HUES64 (cell line): ENCODE data around the gene TNC.
"Not testable (repeated sequence)": the region's sequence is repeated elsewhere in the genome, so short reads cannot be mapped to it uniquely, and the experiment has no call there.

ENCODE experiments used
- H3K27ac ChIP-seq: 2 replicates; pipeline ENCODE4 v1.7.0; 2013; ENCODE audit warnings: low read depth, low read length, inconsistent platforms
- H3K27me3 ChIP-seq: 2 replicates; pipeline ENCODE4 v1.6.1; 2013; ENCODE audit warnings: mild to moderate bottlenecking, low read length; ENCODE audit not compliant: insufficient read depth
- H3K36me3 ChIP-seq: 2 replicates; pipeline ENCODE4 v1.6.1; 2013; ENCODE audit warnings: mild to moderate bottlenecking, low read length; ENCODE audit not compliant: insufficient read depth
- H3K4me1 ChIP-seq: 2 replicates; pipeline ENCODE4 v1.6.1; 2013; ENCODE audit warnings: mild to moderate bottlenecking, low read length, moderate library complexity; ENCODE audit not compliant: insufficient read depth
- H3K4me3 ChIP-seq: 2 replicates; pipeline ENCODE4 v1.5.1; 2013; ENCODE audit warnings: mild to moderate bottlenecking, low read length, moderate library complexity
- H3K9ac ChIP-seq: 2 replicates; pipeline ENCODE4 v1.6.1; 2013; ENCODE audit warnings: mild to moderate bottlenecking, low read depth, low read length
- H3K9me3 ChIP-seq: 2 replicates; pipeline ENCODE4 v1.6.1; 2013; ENCODE audit warnings: low read depth, low read length; ENCODE audit not compliant: insufficient read depth
- WGBS: fragments of 150-250, 120-280 bp; methylation state at CpG from one replicate; pipeline ENCODE4 v1.1.7; 2013; ENCODE audit warnings: missing lambda C conversion rate; 5-methylcytosine and 5-hydroxymethylcytosine counted together

TNC gene

DNA sequence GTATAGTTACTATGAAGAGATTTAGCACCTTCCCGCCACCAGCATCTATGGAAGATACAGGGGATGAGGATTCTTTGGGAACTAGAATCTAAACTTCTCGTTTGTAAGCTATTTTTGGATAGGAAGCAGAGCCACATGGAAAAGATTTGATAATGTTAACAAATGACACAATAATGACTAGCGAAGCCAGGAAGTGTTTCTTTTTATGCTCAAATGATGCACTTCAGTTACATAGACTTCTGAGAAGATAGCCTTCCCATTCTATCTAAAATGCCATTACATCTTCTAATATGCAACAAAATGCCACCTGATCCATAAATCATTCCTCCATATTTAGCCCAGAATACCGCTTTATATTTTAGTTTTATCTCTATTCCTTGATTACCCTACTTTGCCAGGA, 17.0 kb upstream of the TNC start:
- Histone ChIP-seq H3K4me3 (no peak overlapping the region), H3K36me3 (no peaks in the 10 kb centered on the region), H3K4me1 (peaks cover 4% of the 10 kb centered on the region; the same call in 1 of the 2 replicates), H3K27me3 (no peaks in the 10 kb centered on the region), H3K9me3 (no peaks in the 10 kb centered on the region), H3K9ac (no peak overlapping the region), H3K27ac (no peak overlapping the region)
- WGBS = 93% methylated on average over 4 of the region's 4 CpGs

DNA sequence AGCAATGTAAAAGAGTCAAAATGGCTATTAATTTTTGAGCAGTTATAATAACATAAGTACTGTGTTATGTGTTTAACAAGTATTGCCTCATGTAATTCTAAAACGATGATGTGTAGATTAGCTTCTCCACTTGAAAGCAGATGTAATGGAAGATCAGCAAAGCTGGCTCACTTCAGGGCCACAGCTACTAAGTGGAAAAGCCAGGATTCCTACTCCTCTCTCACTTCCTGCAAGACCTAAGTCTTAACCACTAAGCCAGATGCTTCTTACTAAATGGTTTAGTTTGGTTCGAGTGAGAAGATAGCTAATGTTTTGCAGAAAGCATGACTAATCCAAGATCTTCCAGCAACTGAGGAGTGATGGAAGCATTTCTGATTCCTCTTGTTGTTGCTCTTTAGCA, 15.7 kb upstream of the TNC start:
- Histone ChIP-seq H3K9ac (no peak overlapping the region), H3K4me3 (no peak overlapping the region), H3K4me1 (peaks cover 4% of the 10 kb centered on the region; the same call in 1 of the 2 replicates), H3K9me3 (no peaks in the 10 kb centered on the region), H3K27me3 (no peaks in the 10 kb centered on the region), H3K36me3 (no peaks in the 10 kb centered on the region), H3K27ac (no peak overlapping the region)
- 100% methylated on average over 2 of the region's 2 CpGs for WGBS

DNA sequence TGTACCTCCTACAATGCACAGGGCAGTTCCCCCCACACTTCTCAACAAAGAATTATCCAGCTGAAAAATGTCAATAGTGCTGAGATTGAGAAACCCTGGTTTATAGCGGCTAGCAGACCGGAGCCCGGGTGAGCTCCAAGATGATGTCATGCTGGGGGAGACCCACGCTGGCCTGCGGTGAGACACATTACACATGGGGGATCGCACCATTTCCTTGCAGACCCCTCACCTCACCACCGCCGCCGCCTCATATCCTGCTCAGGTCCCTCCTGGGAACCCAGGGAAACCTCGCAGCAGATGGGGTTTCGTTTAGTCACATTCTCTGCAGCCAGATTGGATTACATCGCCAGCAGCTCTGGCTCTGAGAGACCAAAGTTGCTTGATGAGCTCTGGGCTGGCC, 14.7 kb upstream of the TNC start:
- 93% methylated on average over 12 of the region's 12 CpGs for WGBS
- no peaks in the 10 kb centered on the region for H3K27me3 ChIP-seq
- no peak overlapping the region for H3K4me3 ChIP-seq
- peaks cover 4% of the 10 kb centered on the region; the same call in 1 of the 2 replicates for H3K4me1 ChIP-seq
- H3K36me3 ChIP-seq = no peaks in the 10 kb centered on the region
- no peak overlapping the region for H3K27ac ChIP-seq
- H3K9ac ChIP-seq = no peak overlapping the region
- no peaks in the 10 kb centered on the region for H3K9me3 ChIP-seq

DNA sequence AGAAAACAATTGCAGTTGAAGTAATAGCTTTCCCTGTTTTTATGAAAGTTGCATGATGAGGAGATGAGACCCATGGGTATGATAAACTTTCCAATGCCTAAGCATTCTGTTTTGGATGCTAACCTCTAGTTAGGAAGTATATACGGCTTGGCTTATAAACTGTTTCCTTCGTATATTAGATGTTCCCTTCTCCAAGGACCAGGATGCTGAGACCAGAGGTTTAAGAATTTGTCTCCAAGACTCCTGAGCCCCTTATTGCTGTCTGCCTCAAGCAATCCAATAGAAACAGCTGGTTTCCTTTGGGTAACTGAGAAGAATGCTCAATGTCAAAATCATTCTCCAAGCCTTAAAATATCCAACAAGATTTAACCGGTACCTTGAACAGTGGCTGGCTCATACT, 12.2 kb upstream of the TNC start:
- H3K9me3 ChIP-seq = peaks cover 5% of the 10 kb centered on the region; the same call in 1 of the 2 replicates
- H3K4me3 ChIP-seq = no peak overlapping the region
- H3K4me1 ChIP-seq = no peaks in the 10 kb centered on the region
- no peak overlapping the region for H3K9ac ChIP-seq
- H3K36me3 ChIP-seq = no peaks in the 10 kb centered on the region
- no peaks in the 10 kb centered on the region for H3K27me3 ChIP-seq
- no peak overlapping the region for H3K27ac ChIP-seq
- WGBS = 96% methylated on average over 2 of the region's 3 CpGs

DNA sequence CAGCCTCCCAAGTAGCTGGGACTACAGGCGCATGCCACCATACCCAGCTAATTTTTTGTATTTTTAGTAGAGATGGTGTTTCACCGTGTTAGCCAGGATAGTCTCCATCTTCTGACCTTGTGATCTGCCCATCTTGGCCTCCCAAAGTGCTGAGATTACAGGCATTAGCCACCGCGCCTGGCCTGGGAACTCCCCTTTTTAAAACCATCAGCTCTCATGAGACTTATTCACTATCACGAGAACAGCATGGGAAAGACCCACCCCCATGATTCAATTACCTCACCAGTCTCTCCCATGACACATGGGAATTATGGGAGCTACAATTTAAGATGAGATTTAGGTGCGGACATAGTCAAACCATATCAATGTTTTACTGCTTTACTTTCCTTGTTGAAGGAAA, 10.8 kb upstream of the TNC start:
- WGBS = 94% methylated on average over 6 of the region's 6 CpGs
- H3K4me3 ChIP-seq, H3K27ac ChIP-seq: not testable (repeated sequence)

DNA sequence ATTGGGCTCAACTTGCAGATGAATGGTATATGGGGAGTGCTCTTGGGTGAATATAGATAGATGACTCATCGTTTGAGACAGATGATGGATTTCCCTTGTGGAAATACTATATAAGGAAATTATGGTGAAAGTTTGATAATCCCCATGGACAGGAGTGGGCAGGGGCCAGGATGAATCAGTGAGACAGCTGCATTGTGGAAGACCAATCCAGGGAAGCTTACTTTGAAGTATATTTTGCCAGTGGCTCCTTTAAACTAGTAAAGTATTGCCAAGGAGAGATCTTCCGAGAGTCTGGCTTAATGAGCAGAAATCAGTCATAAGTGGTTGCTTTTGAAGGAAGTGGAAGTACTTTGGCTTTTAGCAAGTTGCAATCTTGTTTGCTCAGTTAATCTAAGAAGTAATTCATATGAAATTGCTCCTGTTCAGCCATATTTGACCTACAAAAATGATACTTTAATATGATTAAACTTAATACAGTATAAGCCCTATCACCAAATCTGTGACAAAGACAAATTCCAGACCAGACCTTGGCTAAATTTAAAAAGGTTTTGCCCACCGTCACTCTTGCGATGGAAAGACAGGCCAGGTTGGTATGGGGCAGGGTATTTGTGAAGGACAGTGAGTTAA, 9.3 kb upstream of the TNC start:
- Histone ChIP-seq H3K4me3 (no peak overlapping the region), H3K27me3 (peaks cover 7% of the 10 kb centered on the region; the same call in 1 of the 2 replicates), H3K9me3 (peaks cover 6% of the 10 kb centered on the region; the same call in 1 of the 2 replicates), H3K4me1 (0 out of 2 replicates have a peak, but pooled peaks cover 3% of the 10 kb centered on the region), H3K27ac (no peak overlapping the region), H3K36me3 (no peaks in the 10 kb centered on the region), H3K9ac (no peak overlapping the region)
- 92% methylated on average over 4 of the region's 4 CpGs for WGBS

More for the DNA sequence above, 10.8 kb upstream of the TNC start:
- not testable (repeated sequence) for H3K4me1 ChIP-seq, H3K9ac ChIP-seq, H3K27me3 ChIP-seq, H3K9me3 ChIP-seq, H3K36me3 ChIP-seq

DNA sequence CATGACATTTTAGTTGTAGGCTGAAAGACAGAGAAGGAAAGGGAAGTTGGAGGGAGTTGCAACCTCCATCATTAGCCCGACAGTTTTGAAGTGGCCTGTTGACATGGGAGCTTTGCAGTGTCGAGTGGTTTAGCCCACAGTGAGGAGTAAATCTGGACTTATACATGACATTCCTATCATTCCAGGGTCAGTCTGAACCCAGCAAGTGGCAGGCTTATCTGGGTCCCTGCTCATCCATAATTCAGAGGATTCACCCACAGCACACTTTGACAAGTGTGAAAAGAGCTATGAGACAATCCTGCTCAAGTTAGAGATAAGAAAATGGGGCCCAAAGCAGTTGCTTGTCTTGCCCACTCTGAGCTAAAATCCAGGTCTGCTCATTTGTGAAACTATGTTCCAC, 8.4 kb upstream of the TNC start:
- Histone ChIP-seq H3K9ac (no peak overlapping the region), H3K36me3 (no peaks in the 10 kb centered on the region), H3K9me3 (peaks cover 6% of the 10 kb centered on the region; the same call in 1 of the 2 replicates), H3K4me3 (no peak overlapping the region), H3K27ac (no peak overlapping the region), H3K4me1 (0 out of 2 replicates have a peak, but pooled peaks cover 3% of the 10 kb centered on the region), H3K27me3 (peaks cover 16% of the 10 kb centered on the region)
- 90% methylated on average over 2 of the region's 2 CpGs for WGBS

DNA sequence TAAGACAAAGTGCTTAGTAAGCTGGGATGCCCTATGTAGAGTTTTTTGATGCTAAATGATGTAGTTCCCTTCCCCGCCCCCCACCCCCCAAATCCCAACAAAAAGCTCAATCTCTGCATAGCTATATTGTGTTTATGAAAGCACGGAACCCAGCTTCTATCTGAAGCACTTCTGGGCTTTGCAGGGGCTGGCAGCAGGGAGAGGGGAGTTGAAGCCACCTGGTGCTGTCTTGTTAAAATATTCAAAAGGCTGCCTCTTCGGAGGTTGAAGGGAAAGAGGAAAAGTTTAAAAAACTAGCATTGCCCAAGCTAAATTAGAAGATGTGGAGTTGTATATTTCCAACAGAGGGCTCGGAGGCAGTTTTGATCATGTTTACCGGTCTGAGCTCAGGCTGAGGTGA, 5.0 kb upstream of the TNC start:
- WGBS = 62% methylated on average over 4 of the region's 5 CpGs
- H3K27ac ChIP-seq = no peak overlapping the region
- H3K9me3 ChIP-seq = peaks cover 6% of the 10 kb centered on the region; the same call in 1 of the 2 replicates
- no peak overlapping the region for H3K9ac ChIP-seq
- peaks cover 42% of the 10 kb centered on the region for H3K27me3 ChIP-seq
- no peaks in the 10 kb centered on the region for H3K36me3 ChIP-seq
- no peak overlapping the region for H3K4me3 ChIP-seq
- H3K4me1 ChIP-seq = peaks cover 15% of the 10 kb centered on the region

DNA sequence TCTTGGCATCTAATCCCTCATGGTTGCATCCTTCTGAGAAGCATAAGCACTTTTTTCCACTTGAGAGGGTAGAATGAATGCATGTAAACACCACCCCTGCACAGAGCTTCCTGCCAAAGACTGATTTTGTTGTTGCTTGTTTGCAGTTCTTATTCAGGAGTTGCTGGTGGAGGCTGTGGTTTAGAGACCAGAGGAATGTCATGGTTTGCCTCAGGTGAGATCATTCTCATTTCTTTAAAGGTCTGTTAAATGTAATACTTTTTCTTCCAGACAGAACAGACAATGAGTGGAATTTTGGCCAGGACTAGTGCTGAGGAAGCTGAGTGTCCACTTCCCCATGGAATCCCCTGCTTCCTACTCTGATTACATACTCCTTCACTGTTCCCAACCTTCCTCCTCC, 3.2 kb upstream of the TNC start:
- Histone ChIP-seq H3K27ac (no peak overlapping the region), H3K9ac (no peak overlapping the region), H3K9me3 (peaks cover 6% of the 10 kb centered on the region; the same call in 1 of the 2 replicates), H3K4me1 (peaks cover 25% of the 10 kb centered on the region), H3K27me3 (peaks cover 59% of the 10 kb centered on the region), H3K4me3 (no peak overlapping the region), H3K36me3 (no peaks in the 10 kb centered on the region)

DNA sequence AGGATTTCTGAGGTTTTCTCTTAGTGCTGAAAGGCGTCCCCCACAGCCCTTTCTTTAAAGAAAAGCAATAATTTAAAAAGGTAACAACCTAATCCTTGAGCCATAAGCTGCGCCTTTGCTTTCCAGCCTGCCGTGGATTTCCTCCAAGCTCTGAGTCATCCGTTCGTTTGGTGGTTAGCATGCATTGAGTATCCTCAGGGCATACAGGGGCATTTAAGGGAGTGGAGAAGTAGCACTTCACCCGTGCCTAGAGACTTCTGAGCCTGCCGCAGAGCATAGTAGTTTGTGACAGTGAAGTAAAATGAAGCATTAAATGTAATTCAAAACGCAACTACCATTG, 892 bp upstream of the TNC start:
- 5% methylated on average over 8 of the region's 8 CpGs for WGBS
- peaks cover 70% of the 10 kb centered on the region for H3K27me3 ChIP-seq
- peak overlapping the region; percentile 8; the same call in 1 of the 2 replicates for H3K27ac ChIP-seq
- no peak overlapping the region for H3K9ac ChIP-seq
- peaks cover 43% of the 10 kb centered on the region for H3K4me1 ChIP-seq
- no peaks in the 10 kb centered on the region for H3K36me3 ChIP-seq
- H3K4me3 ChIP-seq = peak overlapping the region; percentile 60
- no peaks in the 10 kb centered on the region for H3K9me3 ChIP-seq

DNA sequence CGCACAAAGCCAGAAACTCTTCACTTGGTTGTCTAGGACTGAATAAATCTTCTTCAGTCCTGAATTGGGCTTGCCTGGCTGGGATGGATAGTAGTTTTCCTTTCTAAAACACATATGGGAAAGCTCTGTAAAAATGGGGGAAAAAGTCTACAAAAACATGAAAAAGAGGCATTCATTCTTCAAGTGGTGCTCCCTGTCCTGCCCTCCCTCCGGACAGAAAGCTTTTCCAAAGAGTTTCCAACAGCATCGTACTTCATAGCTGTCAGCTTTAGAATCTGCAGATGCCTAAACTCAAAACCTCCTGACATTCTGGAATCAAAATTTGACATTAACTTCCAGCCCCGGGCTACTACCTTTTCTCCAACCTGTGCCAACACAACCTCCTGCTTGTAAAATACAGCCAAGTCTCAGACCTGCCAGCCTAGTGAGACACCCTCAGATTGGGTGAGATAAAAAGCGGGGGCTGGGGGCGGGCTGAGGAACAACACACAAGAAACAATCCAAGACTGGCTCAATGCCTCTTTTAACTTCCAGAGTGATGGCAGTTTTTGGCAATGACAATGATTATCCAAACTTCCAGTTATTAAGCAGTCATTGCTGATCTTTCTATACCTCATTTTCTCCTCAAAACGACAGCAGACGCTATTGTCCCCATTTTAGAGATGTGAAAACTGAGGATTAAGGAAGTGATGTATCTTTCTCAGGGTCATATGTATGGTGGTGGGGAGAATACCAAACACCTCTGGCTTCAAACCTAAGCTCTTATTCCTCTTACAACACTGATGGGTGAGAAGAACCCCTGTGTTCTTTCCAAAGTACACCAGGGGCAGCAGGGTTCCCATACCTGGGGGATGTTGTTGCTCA, 1.3 kb downstream of the TNC start:
- Histone ChIP-seq H3K27ac (no peak overlapping the region), H3K4me3 (peak overlapping the region; percentile 60; the same call in 1 of the 2 replicates), H3K9me3 (no peaks in the 10 kb centered on the region), H3K4me1 (peaks cover 40% of the 10 kb centered on the region), H3K36me3 (peaks cover 4% of the 10 kb centered on the region; the same call in 1 of the 2 replicates), H3K27me3 (peaks cover 57% of the 10 kb centered on the region), H3K9ac (no peak overlapping the region)
- WGBS = 65% methylated on average over 8 of the region's 8 CpGs
